NCI-H774 (cell line): ENCODE data around the gene CLPX.
"Not testable (repeated sequence)": the region's sequence is repeated elsewhere in the genome, so short reads cannot be mapped to it uniquely, and the experiment has no call there.

ENCODE experiments used
- DNase-seq: peaks from one replicate; lab custom pipeline; 2025; lab: John Stamatoyannopoulos, UW

The CLPX gene

DNA sequence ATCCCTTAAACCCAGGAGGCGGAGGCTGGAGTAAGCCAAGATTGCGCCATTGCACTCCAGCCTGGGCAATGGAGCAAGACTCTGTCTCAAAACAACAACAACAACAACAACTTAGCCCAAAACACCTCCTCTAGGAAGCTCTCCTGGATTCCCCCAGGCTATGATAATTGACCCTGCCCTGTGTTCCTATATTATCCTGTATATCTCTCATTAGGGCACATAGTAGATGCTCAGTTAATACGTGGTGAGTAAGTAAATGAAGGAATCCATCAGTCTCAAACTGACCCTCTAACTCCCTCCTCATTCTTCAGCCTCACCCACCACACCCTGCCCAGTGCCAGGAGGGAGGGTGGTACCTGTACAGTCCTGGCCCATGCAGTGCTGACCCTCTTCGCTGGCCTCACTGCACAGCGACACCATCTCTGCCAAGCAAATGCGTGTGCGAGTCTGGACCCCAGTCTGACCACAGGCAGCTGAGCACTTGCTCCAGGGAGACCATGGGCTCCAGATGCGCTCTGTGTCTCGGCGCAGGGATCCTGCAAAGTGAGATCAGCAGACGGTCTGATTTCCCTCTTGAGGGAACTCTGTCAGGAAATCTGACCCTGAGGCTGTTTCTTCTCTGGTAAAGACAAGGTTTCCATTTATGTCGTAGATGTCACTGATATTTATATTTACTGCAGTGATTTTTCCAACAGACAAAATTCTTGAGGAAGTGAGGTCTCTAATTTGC lies 20.0 kb upstream of the CLPX start:
- no peak for DNase-seq

GRCh38 chr15:65204236-65204930 lies 19.2 kb upstream of the CLPX start:
- no peak for DNase-seq

DNA sequence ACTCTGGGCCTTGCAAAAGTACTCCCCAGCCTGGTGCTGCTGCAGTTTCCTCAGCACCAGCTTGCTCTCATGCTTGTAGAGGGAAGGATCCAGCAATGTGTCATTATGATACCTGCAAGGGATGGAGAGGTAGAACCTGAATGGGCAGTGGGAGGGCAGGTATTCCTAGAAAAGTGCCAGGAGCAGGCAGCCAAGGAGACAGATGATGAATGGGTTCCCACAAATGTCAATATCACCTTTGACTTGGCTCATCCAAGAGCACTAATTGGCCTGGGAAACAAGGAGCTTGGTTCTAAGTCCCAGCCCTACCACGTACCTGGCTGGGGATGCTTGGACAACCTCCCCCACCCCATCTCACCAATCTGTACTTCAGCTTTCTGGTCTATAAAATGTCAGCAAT lies 16.8 kb upstream of the CLPX start:
- no peak for DNase-seq

DNA sequence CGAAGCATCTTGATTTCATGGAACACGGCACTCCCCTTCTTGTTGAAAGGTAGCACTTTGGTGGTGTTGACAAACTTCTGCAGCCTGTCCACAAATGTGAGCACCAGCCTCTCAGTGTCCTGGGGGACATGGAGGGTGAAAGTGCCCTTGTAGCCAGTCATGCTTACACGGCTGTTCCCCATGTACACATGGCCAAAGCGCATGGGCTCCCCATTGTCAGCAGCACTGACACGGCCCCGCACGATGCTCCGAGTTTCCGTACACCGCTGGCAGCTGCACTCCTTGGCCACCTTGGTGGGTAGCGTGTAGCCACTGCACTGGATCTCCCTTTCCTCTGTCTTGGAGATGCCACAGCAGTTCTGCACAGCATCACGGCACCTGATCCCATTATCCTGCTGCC lies 13.4 kb upstream of the CLPX start:
- DNase-seq, result no peak

GRCh38 chr15:65197337-65197645 lies 12.1 kb upstream of the CLPX start:
- no peak for DNase-seq

DNA sequence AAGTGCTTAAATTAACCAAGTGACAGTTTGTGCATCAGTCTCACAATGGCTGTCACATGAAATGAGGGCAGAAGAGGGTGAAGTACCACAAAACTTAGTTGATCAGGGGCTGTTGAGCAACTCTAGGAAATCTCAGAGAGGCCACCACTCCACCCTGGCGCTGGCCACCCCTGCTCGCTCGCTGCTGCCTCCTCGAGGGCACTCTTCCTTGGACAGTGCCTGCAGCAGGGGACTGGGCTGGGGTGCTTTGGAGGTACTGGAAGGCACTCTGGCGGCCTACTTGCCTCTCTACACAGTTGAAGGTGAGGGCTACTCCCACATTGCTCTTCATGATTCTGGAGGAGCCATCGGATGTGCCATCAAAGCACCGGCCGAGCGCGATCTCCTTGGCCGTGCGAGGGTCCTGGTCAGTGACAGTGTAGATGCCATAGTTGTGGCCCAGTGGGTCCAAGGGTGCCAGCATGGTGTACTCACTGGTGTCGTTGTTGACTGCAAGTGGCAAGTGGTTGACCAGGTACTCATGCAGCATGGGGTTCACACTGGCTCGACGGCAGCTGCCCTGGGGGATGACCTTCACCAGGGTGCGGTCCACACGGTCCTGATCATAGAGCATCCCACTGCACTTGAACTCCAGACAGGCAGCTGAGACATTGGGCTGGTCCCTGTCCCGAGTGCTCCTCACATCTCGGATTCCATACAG lies 11.6 kb upstream of the CLPX start:
- no peak for DNase-seq

DNA sequence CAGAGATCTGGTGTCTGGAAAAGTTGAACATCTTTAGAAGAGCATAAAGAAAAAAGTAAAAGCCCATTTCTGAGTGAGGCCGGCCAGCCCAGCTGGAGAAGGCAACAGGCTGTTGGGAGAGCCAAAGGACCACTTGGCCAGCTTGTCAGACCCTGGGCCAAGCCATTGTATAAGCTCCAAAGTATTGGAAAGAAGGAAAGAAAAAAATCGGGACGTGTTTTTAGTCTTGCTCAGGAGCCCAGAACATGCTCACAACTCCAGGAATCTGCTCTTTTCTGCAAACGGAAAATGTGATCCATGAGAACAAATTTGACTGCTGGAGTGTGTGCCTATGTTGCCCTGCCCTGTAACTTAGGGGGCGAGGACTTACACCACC lies 10.4 kb upstream of the CLPX start:
- no peak for DNase-seq

- DNase-seq, result no peak
These were observed 9.8 kb upstream of the CLPX start for GRCh38 chr15:65194826-65195547.

DNA sequence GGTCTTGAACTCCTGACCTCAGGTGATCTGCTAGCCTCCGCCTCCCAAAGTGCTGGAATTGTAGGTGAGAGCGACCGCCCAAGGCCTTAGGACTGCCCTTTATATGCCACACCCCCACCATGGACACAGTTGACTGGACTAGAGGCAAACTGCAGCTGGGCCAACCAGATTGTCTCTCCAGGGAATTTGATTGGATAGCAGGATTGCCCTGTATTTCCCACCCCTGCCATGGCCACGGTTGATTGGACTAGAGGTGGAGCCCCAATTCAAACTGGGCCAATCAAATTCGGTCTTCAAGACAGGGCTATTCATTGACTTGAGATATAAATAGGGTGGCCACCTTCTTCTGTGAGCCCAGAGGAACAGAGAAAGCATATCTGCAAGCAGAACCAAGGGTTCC lies 6.9 kb upstream of the CLPX start:
- DNase-seq, result no peak

- DNase-seq, result no peak
These were observed 4.1 kb upstream of the CLPX start for GRCh38 chr15:65189102-65189740.

GRCh38 chr15:65188472-65188871 lies 3.3 kb upstream of the CLPX start:
- not testable (repeated sequence) for DNase-seq

- DNase-seq, result no peak
These were observed 756 bp downstream of the CLPX start for GRCh38 chr15:65184305-65184867.

DNA sequence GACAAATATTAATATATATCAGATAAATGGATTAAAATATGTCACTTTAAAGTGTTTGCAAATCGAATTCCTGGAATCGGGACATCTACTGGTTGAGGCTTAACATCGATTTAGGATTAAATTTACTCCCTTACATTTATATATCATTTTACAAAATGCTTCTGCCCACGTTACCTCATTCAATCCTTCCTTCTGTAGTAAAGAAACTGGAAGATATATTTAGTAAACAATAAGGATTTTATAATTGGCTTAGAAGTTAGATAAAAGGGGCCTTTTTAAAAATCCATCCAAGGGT lies 1.3 kb downstream of the CLPX start:
- DNase-seq, result no peak

DNA sequence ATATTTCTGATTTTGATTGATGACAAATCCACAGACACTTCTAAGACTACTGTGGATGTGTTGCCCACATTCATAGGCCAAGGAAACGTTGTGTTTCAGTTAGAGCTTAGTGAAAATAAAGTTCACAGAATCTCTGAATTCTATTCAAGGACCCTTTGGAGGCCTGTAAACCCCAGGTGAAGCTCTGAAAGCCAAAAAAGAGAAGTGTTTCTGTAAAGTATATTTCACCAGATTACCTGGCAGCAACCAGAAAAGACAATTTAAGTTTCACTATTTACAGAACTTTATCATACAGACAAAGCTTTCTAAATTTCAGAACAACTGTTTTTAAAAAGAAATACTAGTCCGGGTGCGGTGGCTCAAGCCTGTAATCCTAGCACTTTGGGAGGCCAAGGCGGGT lies 2.6 kb downstream of the CLPX start:
- no peak for DNase-seq

DNA sequence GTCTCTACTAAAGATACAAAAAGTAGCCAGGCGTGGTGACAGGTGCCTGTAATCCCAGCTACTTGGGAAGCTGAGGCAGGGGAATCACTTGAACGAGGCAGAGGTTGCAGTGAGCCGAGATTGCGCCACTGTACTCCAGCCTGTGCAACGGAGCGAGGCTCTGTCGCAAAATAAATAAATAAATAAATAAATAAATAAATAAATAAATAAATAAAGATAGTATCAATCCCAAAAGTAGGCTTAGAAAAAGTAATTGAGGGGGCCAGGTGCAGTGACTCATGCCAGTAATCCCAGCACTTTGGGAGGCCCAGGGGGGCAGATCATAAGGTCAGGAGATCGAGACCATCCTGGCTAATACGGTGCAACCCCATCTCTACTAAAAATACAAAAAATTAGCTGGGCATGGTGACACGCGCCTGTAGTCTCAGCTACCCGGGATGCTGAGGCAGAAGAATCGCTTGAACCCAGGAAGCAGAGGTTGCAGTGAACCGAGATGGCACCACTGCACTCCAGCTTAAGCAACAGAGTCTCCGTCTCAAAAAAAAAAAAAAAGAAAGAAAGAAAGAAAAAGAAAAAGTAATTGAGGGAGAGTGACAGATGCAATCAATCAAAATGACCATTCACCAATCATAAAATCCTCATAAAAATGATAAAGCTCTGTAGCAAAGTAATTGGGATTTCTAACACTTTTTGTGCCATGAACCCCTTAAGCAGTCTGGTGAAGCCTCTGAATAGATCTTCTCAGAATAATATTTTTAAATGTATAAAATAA lies 3.4 kb downstream of the CLPX start:
- not testable (repeated sequence) for DNase-seq

DNA sequence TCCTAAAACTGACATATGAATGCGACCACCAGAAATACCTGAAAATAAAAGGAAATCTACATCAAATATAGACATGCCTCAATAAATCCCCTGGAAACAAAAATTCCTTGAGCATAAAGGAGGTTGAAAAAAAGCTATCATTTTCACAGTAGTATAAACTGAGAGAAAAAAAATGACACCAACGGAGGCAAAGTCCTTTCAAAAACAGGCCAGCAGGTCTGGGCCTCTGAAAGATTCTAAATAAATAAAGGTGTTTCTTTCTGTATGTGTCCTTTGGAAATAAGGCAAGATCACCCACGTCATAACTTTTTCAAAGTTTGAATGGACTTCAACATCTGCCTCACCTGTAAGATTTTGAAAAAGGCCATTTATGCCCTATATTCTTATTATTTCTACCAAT lies 5.0 kb downstream of the CLPX start:
- DNase-seq, result no peak

- DNase-seq, result no peak
These were observed 7.2 kb downstream of the CLPX start for GRCh38 chr15:65177901-65178300.

DNA sequence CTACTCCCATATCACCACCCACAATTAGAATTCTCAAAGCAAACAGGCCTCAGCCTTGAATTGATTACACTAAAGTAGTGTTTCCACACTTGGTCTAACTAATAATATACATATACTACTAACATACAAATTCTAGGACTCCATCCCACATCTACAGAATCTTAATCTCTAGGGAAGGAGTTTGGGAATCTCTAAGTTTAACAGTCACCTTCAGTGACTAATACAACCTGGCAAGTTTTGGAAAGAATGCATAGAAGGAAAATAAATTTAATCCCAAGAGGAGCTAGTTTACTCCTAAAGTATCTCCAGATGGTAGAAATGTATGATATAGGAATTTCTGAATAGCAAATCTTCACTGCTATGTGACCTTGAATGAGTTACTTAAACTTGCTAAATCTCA lies 9.1 kb downstream of the CLPX start:
- DNase-seq, result no peak

DNA sequence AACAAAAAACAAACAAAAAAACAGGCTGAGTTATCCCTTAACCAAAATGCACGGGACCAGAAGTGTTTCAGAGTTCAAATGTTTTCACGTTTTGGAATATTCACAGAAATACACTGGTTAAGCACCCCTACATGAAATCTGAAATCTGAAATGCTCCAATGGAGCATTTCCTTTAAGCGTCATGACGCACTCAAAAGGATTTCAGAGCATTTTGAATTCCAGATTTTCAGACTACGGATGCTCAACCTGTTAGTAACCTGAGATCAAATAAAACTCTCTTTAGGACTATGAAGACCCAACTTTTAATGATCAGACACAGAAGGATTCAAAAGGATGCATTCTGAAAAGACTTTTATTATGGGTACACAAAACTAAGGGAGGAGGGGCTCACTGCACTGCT lies 9.6 kb downstream of the CLPX start:
- DNase-seq, result no peak

GRCh38 chr15:65174509-65174908 lies 10.6 kb downstream of the CLPX start:
- no peak for DNase-seq

DNA sequence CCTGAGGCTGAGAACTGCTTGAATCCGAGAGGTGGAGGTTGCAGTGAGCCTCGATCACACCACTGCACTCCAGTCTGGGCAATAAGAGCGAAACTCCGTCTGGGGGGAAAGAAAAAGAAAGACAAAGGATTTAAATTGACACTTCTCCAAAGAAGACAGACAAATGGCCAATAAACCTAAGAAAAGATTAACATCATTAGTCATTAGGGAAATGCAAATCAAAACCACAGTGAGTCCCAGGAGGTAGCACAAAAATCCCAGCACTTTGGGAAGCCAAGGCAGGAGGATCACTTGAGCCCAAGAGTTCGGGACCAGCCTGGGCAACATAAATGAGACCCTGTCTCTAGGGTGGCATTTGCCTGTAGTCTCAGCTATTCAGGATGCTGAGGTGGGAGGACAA lies 12.6 kb downstream of the CLPX start:
- no peak for DNase-seq
